Stimulated activated CD8-positive, alpha-beta memory T cell treated with anti-CD3 and anti-CD28 coated beads, Interleukin-12 subunit alpha, Interleukin-12 subunit beta, amount 100 ng/mL, for 24 hours (primary cell): Measurements from ENCODE around the gene RAD51B.

Experiments used
- DNase-seq: peaks from one replicate; pipeline ENCODE4 v3.0.0-alpha.2; 2020; ENCODE audit errors: extremely low read depth

The RAD51B gene

DNA sequence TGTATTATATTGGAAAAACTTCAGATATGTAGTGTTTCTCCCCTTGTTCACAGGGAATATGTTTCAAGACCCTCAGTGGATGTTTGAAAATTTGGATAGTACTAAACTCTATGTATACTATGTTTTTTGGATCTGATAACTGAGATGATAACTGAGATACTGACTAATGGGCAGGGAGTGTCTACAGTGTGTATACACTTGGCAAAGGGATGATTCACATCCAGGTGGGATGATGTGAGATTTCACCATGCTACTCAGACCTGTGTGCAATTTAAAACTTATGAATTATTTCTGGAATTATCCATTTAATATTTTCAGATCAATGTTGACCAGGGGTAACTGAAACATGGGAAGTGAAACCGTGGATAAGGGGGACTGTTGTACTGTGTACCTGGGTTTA lies 13.8 kb downstream of the RAD51B start:
- DNase-seq, result no peak

DNA sequence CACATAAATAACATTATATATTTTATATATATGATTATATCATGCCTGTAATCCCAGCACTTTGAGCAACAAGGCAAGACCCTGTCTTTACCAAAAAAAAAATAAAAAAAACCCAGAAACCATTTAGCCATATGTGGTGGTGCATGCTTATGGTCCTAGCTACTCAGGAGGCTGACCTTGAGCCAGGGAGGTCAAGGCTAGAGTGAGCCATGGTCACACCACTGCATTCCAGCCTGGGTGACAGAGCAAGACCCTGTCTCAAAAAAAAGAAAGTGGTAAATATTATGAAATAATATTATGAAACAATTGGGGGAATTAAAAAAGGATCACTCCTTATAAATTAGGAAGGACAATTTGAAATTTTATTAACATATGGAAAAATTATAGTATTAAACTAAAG lies 16.0 kb downstream of the RAD51B start:
- DNase-seq, result no peak

DNA sequence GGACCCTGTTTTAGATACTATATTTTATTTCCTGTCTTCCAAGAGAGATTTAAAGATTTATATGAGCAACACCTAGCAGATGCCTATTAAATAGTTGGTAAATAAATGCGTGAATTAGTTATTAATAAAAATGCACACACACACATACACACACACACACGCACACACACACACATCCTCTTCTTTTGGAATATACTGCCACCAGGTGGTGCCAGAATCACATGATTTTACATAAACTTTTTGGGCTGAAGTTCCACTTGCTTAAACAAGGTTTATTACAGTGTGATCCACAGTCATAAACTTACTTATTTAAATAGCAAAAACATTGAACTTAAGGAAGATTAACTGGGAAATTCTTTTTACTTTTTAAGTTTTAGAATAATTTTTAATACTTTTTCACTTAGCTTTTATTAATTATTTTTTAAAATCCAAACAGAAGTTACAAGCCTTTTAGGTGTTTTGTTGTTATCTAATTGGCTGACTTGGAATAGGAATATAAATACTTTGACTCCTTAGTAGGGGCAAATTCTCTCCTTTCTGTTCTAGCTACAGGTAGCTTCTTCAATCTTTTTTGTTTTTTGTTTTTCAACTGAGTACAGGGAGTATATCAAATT lies 17.5 kb downstream of the RAD51B start:
- no peak for DNase-seq

DNA sequence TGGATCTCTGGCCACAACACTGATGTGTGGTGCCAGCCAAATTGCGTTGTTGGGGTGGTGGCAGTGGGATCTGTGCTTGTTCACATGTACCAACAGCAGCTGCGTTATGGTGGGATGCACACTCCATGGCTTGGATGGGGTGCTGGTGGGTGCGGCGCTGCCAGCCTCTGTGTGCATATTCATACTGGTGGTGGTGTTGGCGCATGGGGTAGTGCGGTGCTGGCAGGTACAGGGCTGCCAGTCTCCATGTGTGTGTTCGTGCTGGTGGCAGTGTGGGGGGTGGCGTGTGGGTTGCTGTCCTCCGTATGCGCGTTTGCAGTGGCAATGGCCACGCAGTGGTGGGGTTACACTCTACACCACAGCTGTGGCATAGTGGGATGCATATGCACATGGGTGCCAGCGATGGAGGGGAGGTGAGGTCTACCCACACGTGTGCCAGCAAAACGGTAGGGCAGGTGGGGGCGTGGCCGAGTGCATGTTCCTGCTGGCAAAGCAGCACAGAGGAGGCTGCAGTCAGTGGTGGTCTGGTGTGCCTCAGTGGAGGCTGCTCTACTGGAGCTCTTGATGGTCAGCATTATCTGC lies 26.5 kb downstream of the RAD51B start:
- no peak for DNase-seq

DNA sequence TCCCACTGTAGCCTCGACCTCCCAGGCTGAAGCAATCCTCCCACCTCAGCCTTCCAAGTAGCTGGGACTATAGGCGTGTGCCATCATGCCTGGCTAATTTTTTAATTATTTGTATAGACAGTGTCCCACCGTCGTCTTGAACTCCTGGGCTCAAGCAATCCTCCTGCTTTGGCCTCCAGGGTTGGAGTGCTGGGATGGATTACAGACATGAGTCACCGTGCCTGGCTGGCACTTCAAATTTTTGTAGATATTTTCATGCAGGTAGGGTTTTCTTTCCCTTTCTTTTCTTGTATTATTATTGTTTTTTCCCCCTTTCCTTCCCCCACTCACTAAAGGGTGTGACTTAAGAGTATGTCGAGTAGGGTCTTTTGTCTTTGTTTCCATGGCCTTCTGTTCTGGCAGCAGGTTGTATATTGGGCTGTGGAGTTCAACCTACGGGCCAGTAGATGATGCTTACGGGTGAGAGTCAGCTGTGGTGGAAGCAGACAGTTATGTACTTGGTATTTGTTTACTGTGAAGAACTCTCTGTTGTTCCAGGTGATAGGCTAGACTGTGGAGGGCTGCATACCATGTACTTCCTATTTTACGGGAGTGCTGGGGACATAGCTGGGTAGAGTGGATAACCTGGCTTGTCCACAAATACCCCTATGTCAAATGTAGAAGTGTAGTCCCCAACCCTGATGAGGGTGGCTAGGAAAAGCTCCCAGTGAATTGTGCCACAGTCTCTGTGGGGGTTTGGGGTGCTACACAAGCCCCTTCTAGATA lies 30.7 kb downstream of the RAD51B start:
- DNase-seq, result no peak

DNA sequence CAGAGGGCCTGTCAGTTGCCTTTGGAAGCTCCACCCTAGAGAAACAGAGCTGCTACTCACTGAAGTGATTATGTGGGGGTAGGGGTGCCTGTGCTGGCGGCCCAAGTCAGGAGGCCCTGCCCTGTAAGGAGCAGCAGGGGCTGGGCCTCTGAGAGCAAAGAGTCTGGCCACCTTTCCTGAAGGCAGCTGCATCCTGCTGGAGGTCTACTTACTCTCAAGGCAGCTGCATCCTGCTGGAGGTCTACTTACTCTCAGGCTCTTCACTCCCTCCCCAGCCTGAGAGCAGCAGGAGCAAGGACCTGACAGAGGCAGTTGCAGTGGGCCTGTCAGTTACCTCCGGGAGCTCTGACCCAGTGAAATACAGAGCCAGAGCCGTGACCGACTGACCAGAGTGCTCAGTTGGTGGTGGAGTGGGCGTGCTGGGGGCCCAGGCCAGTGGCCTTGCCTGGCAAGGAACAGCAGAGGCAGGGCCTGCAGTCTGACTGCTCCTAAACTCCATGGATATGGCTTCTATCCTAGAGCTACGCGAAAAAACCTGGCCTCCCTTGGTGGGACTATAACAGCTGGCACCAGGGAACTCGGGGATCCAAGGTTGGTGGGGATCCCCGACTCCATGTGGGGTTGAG lies 32.3 kb downstream of the RAD51B start:
- no peak for DNase-seq

DNA sequence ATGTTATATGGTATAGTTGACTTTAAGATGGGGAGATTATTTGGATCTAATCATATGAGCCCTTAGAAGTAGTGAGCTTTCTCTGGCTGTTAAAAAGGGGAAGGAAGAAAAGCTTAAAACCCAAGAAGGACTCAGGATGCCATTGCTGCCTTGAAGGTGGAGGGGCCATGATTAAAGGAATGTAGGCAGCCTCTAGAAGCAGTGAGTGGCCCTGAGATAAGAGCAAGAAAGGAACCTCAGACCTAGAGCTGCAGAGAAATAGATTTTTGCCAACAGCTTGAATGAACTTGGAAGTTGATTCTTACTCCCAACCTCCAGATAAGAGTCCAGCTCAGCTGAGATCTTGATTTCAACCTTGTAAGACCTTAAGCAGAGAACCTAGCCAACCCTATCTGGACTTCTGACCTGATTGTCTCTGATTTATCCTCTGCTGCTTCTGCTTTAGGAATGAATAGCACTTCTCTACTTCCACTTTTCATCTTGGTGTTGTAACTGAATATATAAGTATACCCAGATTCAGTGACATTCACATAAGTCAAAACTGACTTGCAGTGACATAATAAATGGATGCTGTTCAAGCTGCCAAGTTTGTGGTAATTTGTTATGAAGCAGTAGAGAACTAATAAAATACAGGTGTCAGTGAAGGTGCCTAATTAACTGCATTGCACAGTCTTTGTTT lies 33.5 kb downstream of the RAD51B start:
- DNase-seq, result no peak

DNA sequence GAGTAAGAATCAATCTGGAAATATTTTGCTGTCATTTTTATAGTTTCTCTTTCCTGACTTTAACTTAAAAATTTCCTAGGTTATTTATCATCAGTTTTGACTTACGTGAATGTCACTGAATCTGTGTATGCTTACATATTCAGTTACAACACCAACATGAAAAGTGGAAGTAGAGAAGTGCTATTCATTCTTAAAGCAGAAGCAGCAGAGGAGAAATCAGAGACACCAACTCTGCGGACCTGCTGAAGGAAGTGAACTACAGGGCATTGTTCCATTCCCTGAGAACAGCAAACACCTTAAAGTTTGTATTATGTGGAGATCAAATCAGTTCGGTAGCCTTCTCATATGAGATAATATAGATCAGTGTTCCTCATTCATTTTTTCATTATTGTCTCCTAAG lies 34.1 kb downstream of the RAD51B start:
- no peak for DNase-seq

DNA sequence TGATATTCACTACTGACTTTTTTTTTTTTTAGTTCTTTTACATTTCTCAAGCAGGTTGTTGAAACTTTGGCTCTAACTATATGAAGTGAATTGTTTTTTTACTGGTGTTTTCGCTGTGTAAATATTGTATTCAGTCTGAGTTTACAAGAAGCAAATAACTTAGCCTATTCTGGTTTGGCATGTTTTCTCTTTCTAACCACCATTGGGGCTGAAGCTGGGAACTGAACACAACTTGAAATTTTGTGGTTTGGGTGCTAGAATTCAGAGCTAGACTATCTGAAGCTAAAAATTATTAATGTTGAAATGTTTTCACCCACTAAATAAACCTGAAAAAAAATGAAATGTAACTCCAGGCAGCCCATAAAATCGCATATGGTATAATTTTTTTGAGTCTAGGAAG lies 37.2 kb downstream of the RAD51B start:
- DNase-seq, result no peak

DNA sequence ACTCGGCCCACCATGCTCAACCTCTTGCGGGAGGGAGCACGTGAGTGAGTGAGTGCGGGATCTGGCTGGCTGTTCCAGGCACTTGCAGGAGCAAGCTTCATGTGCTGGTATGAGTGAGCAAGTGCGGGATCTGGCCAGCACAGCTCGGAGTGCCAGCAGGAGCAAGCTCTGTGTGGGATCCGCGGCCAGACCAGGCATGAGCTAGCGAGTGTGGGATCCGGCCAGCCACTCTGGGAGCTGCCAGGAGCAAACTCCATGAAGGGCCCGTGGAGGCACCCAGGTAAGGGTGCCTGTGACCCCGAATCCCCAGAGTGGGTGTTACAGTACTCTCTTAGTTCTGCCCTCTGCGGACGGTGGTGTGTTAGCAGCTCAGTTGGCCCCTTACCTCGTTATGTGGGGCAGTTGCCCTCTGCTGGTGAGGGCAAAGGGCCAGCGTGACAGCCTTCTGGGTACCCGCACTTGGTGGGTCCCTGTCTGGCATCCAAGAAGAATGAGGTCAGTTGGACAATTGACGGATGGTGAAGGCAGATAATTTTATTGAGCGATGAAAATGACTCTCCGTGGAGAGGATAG lies 38.3 kb downstream of the RAD51B start:
- DNase-seq, result no peak

DNA sequence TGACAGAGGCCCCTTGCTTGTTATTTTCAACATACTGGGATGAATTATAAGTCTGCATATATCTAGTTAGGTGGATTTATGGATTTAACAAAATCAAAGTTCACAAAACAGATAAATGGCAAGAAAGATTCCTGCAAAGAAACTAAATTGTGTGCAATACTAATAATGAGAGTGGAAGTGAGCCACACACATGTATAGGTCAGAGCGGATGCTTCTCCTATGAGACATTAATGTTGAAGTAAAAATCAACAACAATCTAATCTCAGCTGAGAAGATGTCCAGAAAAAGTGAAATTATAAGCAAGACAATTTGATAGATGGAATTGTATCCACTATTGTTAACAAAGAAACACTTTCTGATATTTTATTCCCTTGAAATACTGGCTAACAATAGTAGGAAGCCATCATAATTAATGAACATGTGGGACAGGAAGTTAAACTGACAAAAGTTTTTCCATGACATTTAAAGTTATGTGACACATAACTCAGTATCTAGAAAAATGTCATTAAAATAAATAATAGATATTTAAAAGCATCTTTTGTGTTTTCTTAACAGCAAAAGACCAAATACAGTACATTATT lies 39.7 kb downstream of the RAD51B start:
- no peak for DNase-seq

DNA sequence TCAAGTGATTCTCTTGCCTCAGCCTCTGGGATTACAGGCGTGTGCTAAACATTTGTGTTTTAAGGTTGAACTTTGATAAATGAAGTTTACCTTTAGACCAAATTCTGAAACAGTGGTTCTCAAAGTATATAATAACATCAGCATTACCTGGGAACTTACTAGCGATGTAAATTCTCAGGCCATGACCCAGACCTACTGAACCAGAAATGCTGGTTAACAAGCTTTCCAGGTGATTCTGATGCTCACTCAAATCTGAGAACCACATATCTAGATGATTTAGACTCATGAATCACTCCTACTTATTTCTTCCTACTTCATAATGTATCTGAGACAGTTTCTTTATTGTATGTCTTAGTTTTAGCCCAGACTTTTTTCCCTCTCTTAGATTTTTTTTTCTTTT lies 43.6 kb downstream of the RAD51B start:
- DNase-seq, result no peak

DNA sequence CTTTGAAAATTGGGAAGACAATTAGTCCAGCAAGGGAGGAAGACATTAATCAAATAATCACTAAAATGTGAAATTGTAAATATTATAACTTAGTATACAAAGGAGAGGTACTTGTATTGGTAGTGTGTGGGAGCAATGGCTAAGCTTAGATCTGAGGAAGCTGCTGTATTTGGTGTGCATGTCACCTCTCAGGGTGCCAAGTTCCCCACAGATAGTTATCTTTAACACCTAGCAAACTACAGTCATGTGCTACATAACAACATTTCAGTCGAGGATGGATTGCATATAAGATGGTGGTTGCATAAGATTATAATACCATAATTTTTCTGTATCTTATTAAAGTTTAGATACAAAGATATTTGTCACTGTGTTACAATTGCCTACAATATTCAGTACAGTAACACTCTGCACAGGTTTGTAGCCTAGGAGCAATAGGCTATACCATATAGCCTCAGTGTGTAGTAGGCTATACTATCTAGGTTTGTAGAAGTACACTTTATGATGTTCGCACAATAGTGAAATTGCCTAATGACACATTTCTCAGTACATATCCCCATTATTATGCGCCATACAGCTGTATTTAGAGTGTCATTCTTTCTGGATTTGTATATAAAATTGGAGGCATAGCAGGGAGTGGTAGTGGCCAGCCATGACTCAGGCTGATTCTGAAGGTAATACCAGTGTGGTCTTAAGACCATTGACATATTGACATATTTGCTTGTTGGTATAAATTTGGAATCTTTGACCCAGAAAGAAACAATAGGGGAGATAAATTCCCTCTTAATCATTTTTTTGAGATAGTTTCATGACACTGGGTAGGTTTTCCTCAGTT lies 55.8 kb downstream of the RAD51B start:
- no peak for DNase-seq

DNA sequence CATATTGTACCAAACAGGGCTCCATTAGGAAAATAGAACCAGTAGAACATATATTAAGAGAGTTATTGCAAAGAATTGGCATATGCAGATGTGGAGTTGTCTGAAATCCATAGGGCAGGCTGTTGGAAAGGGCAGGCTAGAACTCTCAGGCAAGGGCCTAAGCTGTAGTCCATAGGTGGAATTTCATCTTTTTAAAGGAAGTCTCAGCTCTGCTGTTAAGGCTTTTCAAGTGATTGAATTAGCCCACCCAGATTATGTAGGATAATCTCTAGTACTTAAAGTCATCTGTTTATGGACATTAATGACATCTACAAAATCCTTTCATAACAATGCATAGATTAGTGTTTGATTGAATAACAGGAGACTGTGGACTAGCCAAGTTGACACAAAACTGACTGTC lies 59.4 kb downstream of the RAD51B start:
- no peak for DNase-seq

DNA sequence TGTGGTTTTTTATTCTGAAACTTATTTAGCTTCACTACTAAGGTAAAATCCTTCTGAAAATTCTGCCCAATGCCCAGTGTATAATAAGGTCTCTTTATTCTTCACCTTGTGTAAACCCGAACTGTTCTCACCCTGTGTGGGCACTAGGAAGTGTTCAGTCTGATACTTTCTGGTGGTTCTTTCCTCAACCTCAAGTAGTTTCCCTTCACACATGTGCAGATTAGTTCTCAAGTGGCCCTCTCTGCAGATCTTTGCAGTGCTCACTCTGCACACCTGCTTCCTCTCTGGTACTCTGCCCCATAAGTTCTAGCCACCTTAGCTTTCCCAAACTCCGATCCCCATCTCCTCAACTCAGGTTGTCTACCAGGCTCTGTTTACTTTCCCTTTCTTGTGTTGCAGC lies 61.6 kb downstream of the RAD51B start:
- no peak for DNase-seq

DNA sequence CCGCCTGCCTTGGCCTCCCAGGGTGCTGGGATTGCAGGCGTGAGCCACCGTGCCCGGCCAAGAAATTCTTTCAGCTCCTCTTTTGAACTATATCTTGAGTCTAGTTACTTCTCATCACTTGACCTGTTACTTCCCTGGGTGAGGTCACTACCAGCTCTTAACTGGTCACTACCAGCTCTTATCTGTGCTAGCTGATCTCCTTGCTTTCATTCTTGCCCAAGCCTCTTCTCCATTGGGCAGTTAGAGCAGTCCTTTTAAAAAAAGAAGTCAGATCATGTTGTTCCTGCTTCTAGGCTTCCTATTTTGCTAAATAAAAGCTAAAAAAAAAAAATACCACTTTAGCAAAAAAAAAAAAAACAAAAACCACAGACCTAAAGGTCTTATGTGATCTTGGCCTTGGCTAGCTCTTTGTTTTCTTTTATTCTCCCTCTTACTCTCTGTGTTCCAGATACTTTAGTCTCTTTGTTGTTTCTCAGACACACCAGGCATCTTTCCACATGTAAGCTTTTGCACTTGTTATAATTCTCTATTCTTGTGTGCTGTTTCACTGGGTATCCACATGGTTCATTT lies 63.5 kb downstream of the RAD51B start:
- no peak for DNase-seq

DNA sequence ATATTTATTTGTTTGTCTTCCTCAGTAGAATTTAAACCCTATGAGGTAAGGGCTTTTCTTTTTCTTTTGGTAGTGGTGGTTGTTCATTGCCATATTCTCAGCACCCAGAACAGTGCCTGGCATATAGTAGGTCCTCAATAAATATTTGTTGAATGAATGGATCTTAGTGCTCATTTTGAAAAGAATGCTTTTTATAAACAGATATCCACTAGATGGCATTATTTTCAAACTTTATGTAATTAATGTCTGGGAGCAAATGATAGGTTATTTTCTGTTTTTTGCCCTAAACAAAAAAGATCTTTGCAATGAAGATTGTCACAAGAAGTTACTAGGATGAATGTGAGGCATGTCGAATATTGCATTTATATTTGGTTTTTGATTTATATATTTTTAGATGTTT lies 64.1 kb downstream of the RAD51B start:
- no peak for DNase-seq

DNA sequence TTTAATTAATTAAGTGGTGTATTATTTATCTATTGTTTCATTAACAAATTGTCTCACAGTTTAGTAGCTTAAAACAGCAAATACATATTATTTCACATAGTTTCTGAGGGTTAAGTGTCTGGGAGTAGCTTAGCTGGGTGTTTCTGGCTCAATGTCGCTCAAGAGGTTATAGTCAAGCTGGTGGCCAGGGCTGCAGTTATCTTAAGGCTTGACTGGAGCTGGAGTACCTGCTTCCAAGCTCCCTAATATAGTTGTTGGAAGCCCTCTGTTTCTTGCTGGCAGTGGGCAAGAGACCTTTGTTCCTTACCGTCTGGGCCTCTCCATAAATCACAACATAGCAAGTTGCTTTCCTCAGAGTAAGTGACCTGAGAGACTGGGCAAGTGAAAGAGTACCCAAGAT lies 66.6 kb downstream of the RAD51B start:
- DNase-seq, result no peak

DNA sequence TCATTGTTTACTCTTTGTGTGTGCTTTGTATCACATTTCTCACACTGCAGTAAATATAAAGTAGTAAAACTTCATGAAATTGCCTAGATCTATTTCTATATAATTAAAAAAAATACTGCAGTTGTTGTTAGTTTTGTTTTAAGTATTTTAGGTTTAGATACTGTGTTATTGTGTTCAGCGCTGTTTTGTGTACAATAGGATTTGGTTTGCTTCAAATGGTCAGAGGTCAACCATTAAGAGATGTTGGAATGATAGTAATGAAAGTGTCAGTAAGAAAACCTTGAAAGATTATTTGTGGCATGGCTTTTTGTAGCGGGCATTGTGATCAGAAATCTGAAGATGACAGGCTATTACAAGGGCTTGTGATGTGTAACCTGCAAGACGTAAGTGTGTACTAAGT lies 67.9 kb downstream of the RAD51B start:
- no peak for DNase-seq

DNA sequence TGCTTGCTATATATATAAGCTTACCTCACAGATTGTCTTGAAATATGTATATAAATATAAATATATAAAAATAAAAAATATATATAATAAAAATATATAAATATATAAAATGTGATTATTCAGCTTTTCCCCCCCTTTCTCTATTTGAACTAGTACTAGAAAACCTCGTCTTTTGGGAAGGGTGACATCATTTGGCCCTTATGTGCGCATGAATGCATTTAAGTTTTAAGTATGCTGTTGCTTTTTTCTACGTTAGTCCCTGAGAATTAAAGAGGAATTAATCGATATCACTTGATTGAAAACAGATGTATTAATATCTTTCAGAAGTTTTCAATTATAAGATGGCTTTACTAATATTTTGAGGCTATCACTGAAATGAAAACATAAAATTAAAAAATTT lies 69.9 kb downstream of the RAD51B start:
- no peak for DNase-seq
